CD4-positive, alpha-beta T cell treated with Interleukin-15 for 1 hour (primary cell): ENCODE data around the gene TMEM108.

ENCODE experiments used
- DNase-seq: peaks from one replicate; pipeline ENCODE4 v3.0.0-alpha.2; 2020

Gene TMEM108

GRCh38 chr3:133366921-133367320 lies 328.7 kb downstream of the TMEM108 start:
- DNase-seq = no peak

- no peak for DNase-seq
These were observed 329.2 kb downstream of the TMEM108 start for GRCh38 chr3:133367403-133367802.

- no peak for DNase-seq
These were observed 329.8 kb downstream of the TMEM108 start for GRCh38 chr3:133367956-133368355.

GRCh38 chr3:133368371-133369067 lies 330.3 kb downstream of the TMEM108 start:
- no peak for DNase-seq

GRCh38 chr3:133369068-133369440 lies 330.9 kb downstream of the TMEM108 start:
- DNase-seq = no peak

GRCh38 chr3:133371181-133371580 lies 333.0 kb downstream of the TMEM108 start:
- DNase-seq = no peak

- DNase-seq = no peak
These were observed 333.5 kb downstream of the TMEM108 start for GRCh38 chr3:133371676-133372075.

- no peak for DNase-seq
These were observed 336.7 kb downstream of the TMEM108 start for GRCh38 chr3:133374708-133375402.

- no peak for DNase-seq
These were observed 337.2 kb downstream of the TMEM108 start for GRCh38 chr3:133375403-133375745.

GRCh38 chr3:133376810-133377209 lies 338.6 kb downstream of the TMEM108 start:
- DNase-seq = no peak

- DNase-seq = no peak
These were observed 339.2 kb downstream of the TMEM108 start for GRCh38 chr3:133377396-133377795.

GRCh38 chr3:133379926-133380325 lies 341.7 kb downstream of the TMEM108 start:
- no peak for DNase-seq

GRCh38 chr3:133380481-133381225 lies 342.5 kb downstream of the TMEM108 start:
- no peak for DNase-seq

- no peak for DNase-seq
These were observed 343.3 kb downstream of the TMEM108 start for GRCh38 chr3:133381346-133382109.

GRCh38 chr3:133383175-133383574 lies 345.0 kb downstream of the TMEM108 start:
- no peak for DNase-seq

- DNase-seq = no peak
These were observed 345.6 kb downstream of the TMEM108 start for GRCh38 chr3:133383741-133384140.

- DNase-seq = no peak
These were observed 346.3 kb downstream of the TMEM108 start for GRCh38 chr3:133384331-133385027.

GRCh38 chr3:133386876-133387275 lies 348.7 kb downstream of the TMEM108 start:
- no peak for DNase-seq

- DNase-seq = no peak
These were observed 349.1 kb downstream of the TMEM108 start for GRCh38 chr3:133387341-133387740.

GRCh38 chr3:133388696-133389395 lies 350.7 kb downstream of the TMEM108 start:
- no peak for DNase-seq

- DNase-seq = no peak
These were observed 352.5 kb downstream of the TMEM108 start for GRCh38 chr3:133390715-133391114.

GRCh38 chr3:133393204-133393603 lies 355.0 kb downstream of the TMEM108 start:
- DNase-seq = no peak
